Subcutaneous adipose tissue (tissue), 4 donors: ENCODE data around the gene GNGT1. TPM values are rescaled to one million over a fixed set of nuclear protein-coding genes. Genes with fewer than 3 reads are reported as not detected.

Experiments used
- total RNA-seq, 4 donors: library from RNA; depleted of rRNA; stranded (reverse); fragments of >200 nt; gene quantifications; one replicate each; pipeline ENCODE4 v1.1.0, GENCODE V29; 2016
- TF ChIP-seq, protein P1 (sequence below): fragments of 450-650 bp; IDR thresholded peaks from one replicate; pipeline ENCODE4 v1.5.1; 2016; ENCODE audit warnings: low read depth, mild to moderate bottlenecking, control low read depth, antibody characterized with exemption, moderate library complexity

The GNGT1 gene
- total RNA-seq, 4 donors from 2014 or later, result not detected

DNA sequence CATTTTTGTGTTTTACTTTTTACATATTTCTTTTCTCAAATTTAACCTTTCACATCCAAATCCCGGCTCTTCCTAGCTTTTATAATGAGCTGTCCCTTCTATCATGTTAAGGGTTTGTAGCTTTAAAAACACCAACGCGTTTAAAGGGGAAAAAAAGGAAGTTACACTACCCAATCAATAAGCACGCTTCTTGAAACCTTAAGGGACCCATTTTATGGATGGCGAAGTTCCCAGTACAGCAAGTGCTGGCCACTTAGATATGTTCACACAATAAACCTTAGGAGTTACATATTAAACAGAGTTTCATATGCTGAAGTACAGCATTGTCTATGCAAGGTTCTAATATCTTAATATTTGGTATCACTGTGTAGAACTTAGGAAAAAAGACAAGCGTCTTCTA lies 16.9 kb downstream of the GNGT1 start:
- TF ChIP-seq, protein P1, sequence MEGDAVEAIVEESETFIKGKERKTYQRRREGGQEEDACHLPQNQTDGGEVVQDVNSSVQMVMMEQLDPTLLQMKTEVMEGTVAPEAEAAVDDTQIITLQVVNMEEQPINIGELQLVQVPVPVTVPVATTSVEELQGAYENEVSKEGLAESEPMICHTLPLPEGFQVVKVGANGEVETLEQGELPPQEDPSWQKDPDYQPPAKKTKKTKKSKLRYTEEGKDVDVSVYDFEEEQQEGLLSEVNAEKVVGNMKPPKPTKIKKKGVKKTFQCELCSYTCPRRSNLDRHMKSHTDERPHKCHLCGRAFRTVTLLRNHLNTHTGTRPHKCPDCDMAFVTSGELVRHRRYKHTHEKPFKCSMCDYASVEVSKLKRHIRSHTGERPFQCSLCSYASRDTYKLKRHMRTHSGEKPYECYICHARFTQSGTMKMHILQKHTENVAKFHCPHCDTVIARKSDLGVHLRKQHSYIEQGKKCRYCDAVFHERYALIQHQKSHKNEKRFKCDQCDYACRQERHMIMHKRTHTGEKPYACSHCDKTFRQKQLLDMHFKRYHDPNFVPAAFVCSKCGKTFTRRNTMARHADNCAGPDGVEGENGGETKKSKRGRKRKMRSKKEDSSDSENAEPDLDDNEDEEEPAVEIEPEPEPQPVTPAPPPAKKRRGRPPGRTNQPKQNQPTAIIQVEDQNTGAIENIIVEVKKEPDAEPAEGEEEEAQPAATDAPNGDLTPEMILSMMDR, result no peak

DNA sequence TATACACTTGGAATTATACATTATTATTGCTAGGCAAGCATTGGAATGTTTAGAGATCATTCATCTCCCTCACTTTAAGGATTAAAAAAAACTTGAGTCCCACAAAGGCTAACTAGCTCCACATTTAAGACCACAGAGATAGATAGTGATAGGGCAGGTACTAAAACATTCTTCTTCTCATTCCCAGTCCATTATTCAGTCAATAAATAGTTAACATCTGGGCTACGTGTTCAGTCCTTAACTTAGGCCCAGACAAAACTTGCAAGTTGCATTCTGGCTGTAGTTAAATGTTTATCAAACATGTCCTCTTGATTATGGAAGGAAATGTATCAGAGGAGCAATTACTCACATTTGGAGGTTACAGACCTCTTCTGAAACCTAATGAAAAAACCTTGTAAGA lies 17.6 kb downstream of the GNGT1 start:
- TF ChIP-seq, protein P1, result no peak

DNA sequence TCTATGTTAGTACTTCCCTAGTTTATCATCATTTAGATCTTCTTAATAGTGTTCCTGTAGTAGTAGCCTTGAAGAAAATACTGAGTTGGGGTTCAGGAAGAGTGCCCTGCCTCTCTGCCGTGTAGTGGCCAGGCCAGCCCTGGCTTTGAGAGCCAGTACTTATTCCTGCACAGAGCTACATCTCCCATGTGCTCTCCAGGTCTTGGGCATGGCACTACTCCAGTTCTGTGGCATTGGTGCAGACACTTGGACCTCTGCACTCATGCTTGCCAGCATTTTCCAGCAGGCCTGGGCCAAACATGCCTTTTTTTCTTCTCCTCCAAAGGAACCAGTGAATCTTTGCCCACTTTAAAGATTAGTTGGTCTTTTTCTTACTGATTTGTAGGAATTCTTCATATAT lies 20.4 kb downstream of the GNGT1 start:
- TF ChIP-seq, protein P1, result no peak

DNA sequence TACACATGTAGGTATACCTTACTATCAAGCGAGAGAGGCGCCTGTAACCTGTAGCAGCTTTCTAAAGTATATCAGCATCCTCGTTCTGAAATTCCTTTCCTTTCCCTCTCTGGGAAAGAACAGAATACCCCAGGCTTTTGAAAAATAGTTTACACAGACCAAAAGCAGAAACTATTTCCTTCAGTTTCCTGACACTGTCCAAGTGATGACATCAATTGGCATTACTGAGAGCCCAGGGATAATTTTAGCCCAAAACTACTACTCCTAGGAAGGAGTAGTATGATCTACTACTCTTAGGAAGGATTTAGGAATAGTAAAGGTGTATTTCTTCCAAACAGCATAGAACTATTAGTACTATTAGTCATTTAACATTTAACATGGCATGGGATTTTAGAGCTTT lies 21.2 kb downstream of the GNGT1 start:
- TF ChIP-seq, protein P1, result no peak

DNA sequence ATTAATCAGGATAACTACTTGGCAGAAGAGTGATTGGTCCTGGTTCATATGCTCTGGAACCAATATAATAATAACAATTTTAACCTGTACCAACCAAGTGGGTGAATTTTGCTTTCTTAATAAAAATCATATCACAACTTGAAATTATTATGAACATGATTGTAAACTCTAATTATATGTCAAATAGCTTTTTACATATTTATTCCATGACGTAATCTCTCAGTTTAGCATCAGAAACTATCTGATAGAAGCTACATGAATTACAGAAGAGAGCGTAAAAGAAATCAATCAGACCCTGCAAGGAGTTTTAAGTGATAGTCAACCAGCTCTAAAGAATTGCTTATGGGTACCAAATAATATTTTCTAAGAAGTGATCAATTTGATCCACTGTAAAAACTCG lies 25.3 kb downstream of the GNGT1 start:
- TF ChIP-seq, protein P1, result no peak

DNA sequence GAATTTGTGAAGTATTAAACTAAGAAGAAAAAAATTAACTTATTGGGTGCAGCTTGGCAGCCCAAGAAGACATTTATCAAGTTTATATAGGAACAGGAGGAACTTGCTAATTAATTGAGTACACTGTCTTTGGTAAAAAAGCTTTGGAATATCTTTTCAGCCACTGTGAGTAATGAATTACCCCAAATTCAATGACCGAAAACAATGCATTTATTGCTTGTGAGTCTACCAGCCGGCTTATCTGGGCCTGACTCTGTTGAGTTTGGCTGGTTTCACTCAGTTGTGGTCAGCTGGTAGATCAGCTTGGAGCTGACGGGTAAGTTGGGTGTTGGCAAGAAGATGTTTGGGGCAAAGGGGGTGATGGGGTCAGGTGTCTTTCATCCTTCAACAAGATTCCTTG lies 26.8 kb downstream of the GNGT1 start:
- TF ChIP-seq, protein P1, result no peak

DNA sequence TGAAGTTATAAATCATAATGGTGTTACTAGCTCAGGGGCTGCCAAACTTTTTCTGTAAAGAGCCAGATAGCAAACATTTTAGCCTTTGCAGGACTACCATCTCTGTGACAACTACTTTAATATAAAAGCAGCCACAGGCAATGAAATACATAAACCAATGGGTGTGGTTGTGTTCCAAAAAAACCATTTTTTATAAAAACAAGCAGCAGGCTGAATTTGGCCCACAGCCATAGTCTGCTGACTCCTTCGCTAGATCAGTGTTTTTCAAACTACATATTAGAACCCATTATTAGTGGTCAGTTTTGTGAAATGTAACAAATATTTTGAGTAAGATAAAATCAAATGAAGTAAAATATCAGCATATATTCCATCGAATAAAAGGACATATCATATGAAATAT lies 28.7 kb downstream of the GNGT1 start:
- TF ChIP-seq, protein P1, result no peak
